Breast epithelium (tissue), 3 donors: ENCODE results near the gene ATCAY.
"Not testable (repeated sequence)": the region's sequence is repeated elsewhere in the genome, so short reads cannot be mapped to it uniquely, and the experiment has no call there.

ENCODE experiments used
- CTCF ChIP-seq, 3 donors: fragments of 450-650 bp; IDR thresholded peaks; one replicate each; pipeline ENCODE4 v1.5.1; 2016 to 2017; ENCODE audit warnings: antibody characterized with exemption in 3 of 3, mild to moderate bottlenecking in 3 of 3, moderate library complexity in 3 of 3
- POLR2A ChIP-seq: fragments of 450-650 bp; IDR thresholded peaks from one replicate; pipeline ENCODE4 v1.6.1; 2016; ENCODE audit warnings: antibody characterized with exemption, mild to moderate bottlenecking, moderate library complexity
- POLR2AphosphoS5 ChIP-seq, 3 donors: sonication (generic); formaldehyde crosslinking; IDR thresholded peaks; one replicate each; pipeline ENCODE4 v1.6.1; 2017; ENCODE audit warnings: antibody characterized with exemption in 3 of 3

- TF ChIP-seq CTCF (IDR thresholded peaks at IDR 0.05); POLR2A; POLR2AphosphoS5 (IDR thresholded peaks at IDR 0.05): not testable (repeated sequence)
Observed at GRCh38 chr19:3938300-3938950, 57.9 kb downstream of the ATCAY start.
